Measurements from ENCODE around the gene DLGAP1.

- TF ChIP-seq ZNF140 (tag by site-specific recombination; IDR thresholded peaks at IDR 0.05), result no peak
- no peak for TF ChIP-seq ZNF184 (tag by site-specific recombination; IDR thresholded peaks at IDR 0.05)
- TF ChIP-seq CTCF (tag by site-specific recombination; IDR thresholded peaks at IDR 0.05), result no peak
- no peak for TF ChIP-seq ZNF544 (tag by site-specific recombination; IDR thresholded peaks at IDR 0.05)
- no peak for TF ChIP-seq ZNF2 (tag by site-specific recombination; IDR thresholded peaks at IDR 0.05)
- TF ChIP-seq ZNF549 (tag by site-specific recombination; IDR thresholded peaks at IDR 0.05), result no peak
- TF ChIP-seq ZFP69B (tag by site-specific recombination; IDR thresholded peaks at IDR 0.05), result no peak
- TF ChIP-seq ZNF175 (tag by site-specific recombination; IDR thresholded peaks at IDR 0.05), result no peak
- TF ChIP-seq MYNN (tag by site-specific recombination; IDR thresholded peaks at IDR 0.05; ENCODE audit: borderline replicate concordance), result no peak
- no peak for TF ChIP-seq ZNF449 (tag by site-specific recombination; IDR thresholded peaks at IDR 0.05)
- no peak for TF ChIP-seq REST (tag by site-specific recombination; IDR thresholded peaks at IDR 0.05)
- no peak for TF ChIP-seq KLF17 (tag by site-specific recombination; IDR thresholded peaks at IDR 0.05)
- no peak for TF ChIP-seq PATZ1 (tag by site-specific recombination; IDR thresholded peaks at IDR 0.05)
- no peak for TF ChIP-seq ZNF514 (tag by site-specific recombination; IDR thresholded peaks at IDR 0.05)
Observed at GRCh38 chr18:3910512-3910911, 544.6 kb downstream of the DLGAP1 start.
